Astrocyte (in vitro differentiated cells and primary cell): ENCODE data around the gene ARHGEF40. TPM values are rescaled to one million over a fixed set of nuclear protein-coding genes. Genes with fewer than 3 reads are reported as not detected.

Source experiments
- DNase-seq: peaks from one replicate; pipeline ENCODE4 v3.0.0-alpha.2; 2010; ENCODE audit warnings: low read depth
- FAIRE-seq: peaks from 2 replicates; lab custom pipeline; 2011; peaks lifted over from hg19 to GRCh38; lab: Jason Lieb, UNC
- H2AFZ ChIP-seq: 2 replicates; pipeline ENCODE4 v1.6.0; 2012; ENCODE audit warnings: low read depth, low read length, inconsistent platforms
- H3K27ac ChIP-seq: 2 replicates; pipeline ENCODE4 v1.5.1; 2011; ENCODE audit warnings: low read depth, low read length, inconsistent platforms
- H3K27me3 ChIP-seq: 2 replicates; pipeline ENCODE4 v1.6.0; 2011; ENCODE audit warnings: low read length, inconsistent platforms; ENCODE audit not compliant: insufficient read depth
- H3K36me3 ChIP-seq: 2 replicates; pipeline ENCODE4 v1.5.1; 2011; ENCODE audit warnings: low read length, inconsistent platforms; ENCODE audit not compliant: insufficient read depth
- H3K4me1 ChIP-seq: 2 replicates; pipeline ENCODE4 v1.5.1; 2011; ENCODE audit warnings: low read length, inconsistent platforms; ENCODE audit not compliant: insufficient read depth
- H3K4me2 ChIP-seq: 2 replicates; pipeline ENCODE4 v1.6.0; 2012; ENCODE audit warnings: low read length, inconsistent platforms
- H3K4me3 ChIP-seq: 2 replicates; pipeline ENCODE4 v1.5.1; 2011; ENCODE audit warnings: low read depth, mild to moderate bottlenecking, low read length, inconsistent platforms; ENCODE audit not compliant: insufficient read depth
- H3K79me2 ChIP-seq: 2 replicates; pipeline ENCODE4 v1.6.0; 2012; ENCODE audit warnings: mild to moderate bottlenecking, low read length, inconsistent platforms; ENCODE audit not compliant: insufficient read depth
- H3K9ac ChIP-seq: 2 replicates; pipeline ENCODE4 v1.6.0; 2012; ENCODE audit warnings: mild to moderate bottlenecking, low read length, inconsistent platforms
- H3K9me3 ChIP-seq: 2 replicates; pipeline ENCODE4 v1.5.1; 2012; ENCODE audit warnings: low read depth, mild to moderate bottlenecking, low read length, inconsistent platforms; ENCODE audit not compliant: insufficient read depth
- H4K20me1 ChIP-seq: 2 replicates; pipeline ENCODE4 v1.6.0; 2012; ENCODE audit warnings: low read length, inconsistent platforms; ENCODE audit not compliant: insufficient read depth
- H3K27ac Mint-ChIP-seq: one replicate; pipeline ENCODE4 v1.8.0; 2021; ENCODE audit warnings: mild to moderate bottlenecking, mixed read lengths; ENCODE audit not compliant: unreplicated experiment
- H3K27me3 Mint-ChIP-seq: one replicate; pipeline ENCODE4 v1.8.0; 2021; ENCODE audit warnings: low read depth, mixed read lengths; ENCODE audit not compliant: unreplicated experiment
- H3K36me3 Mint-ChIP-seq: one replicate; pipeline ENCODE4 v1.8.0; 2021; ENCODE audit warnings: low read depth, mixed read lengths; ENCODE audit not compliant: unreplicated experiment
- H3K4me1 Mint-ChIP-seq: one replicate; pipeline ENCODE4 v1.8.0; 2021; ENCODE audit warnings: low read depth, mixed read lengths; ENCODE audit not compliant: unreplicated experiment
- H3K4me3 Mint-ChIP-seq: one replicate; pipeline ENCODE4 v1.8.0; 2021; ENCODE audit warnings: mild to moderate bottlenecking, moderate library complexity, mixed read lengths; ENCODE audit not compliant: unreplicated experiment
- H3K9me3 Mint-ChIP-seq: one replicate; pipeline ENCODE4 v1.8.0; 2021; ENCODE audit warnings: mild to moderate bottlenecking, mixed read lengths; ENCODE audit not compliant: unreplicated experiment
- EZH2 ChIP-seq: IDR thresholded peaks from 2 replicates; pipeline ENCODE4 v1.6.1; 2012; ENCODE audit warnings: mild to moderate bottlenecking, low read length, inconsistent platforms; ENCODE audit not compliant: insufficient read depth
- total RNA-seq: library from RNA; stranded (reverse); gene quantifications from 2 replicates; pipeline ENCODE4 v1.2.1, GENCODE V29; 2021
- TF ChIP-seq, protein P1 (sequence below): IDR thresholded peaks from 2 replicates; pipeline ENCODE4 v1.5.1; 2011; ENCODE audit warnings: low read depth, mild to moderate bottlenecking, inconsistent platforms, low read length, moderate library complexity; ENCODE audit not compliant: insufficient read depth

ARHGEF40 gene
- total RNA-seq, 1 donor from 2014 or later, result 99.9 TPM

DNA sequence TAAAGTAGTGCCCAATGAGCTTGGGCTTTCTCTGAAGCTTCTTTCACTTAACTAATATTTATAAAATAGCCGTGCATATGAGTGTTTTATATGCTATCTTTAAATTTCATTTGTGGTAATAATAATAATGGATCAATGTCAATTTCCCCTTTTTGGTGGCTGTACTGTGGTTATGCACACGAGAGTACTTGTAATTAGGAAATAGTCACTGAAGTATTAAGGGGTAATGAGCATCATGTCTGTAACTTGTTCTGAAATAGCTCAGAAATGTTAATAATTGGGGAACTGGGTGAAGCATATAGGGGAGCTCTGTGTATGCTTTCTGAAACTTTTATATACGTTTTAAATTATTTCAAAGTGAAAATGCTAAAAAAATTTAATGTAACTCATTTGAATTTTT lies 19.5 kb upstream of the ARHGEF40 start:
- Histone ChIP-seq H3K4me2 (no peak overlapping the region), H3K4me3 (no peak overlapping the region), H3K27ac (no peak overlapping the region), H3K9ac (no peak overlapping the region), H2AFZ (no peak overlapping the region), H3K79me2 (no peaks in the 10 kb centered on the region), H3K36me3 (no peaks in the 10 kb centered on the region), H3K27me3 (no peaks in the 10 kb centered on the region), H4K20me1 (no peaks in the 10 kb centered on the region), H3K4me1 (peaks cover 2% of the 10 kb centered on the region), H3K9me3 (no peaks in the 10 kb centered on the region)
- H3K27me3 Mint-ChIP-seq, result peaks cover 2% of the 10 kb centered on the region
- no peak for TF ChIP-seq EZH2
- TF ChIP-seq, protein P1, sequence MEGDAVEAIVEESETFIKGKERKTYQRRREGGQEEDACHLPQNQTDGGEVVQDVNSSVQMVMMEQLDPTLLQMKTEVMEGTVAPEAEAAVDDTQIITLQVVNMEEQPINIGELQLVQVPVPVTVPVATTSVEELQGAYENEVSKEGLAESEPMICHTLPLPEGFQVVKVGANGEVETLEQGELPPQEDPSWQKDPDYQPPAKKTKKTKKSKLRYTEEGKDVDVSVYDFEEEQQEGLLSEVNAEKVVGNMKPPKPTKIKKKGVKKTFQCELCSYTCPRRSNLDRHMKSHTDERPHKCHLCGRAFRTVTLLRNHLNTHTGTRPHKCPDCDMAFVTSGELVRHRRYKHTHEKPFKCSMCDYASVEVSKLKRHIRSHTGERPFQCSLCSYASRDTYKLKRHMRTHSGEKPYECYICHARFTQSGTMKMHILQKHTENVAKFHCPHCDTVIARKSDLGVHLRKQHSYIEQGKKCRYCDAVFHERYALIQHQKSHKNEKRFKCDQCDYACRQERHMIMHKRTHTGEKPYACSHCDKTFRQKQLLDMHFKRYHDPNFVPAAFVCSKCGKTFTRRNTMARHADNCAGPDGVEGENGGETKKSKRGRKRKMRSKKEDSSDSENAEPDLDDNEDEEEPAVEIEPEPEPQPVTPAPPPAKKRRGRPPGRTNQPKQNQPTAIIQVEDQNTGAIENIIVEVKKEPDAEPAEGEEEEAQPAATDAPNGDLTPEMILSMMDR, result no peak
- peaks cover 3% of the 10 kb centered on the region for H3K9me3 Mint-ChIP-seq
- H3K27ac Mint-ChIP-seq, result no peak overlapping the region
- DNase-seq, result no peak
- FAIRE-seq, result no peak
- no peaks in the 10 kb centered on the region for H3K36me3 Mint-ChIP-seq
- peaks cover 15% of the 10 kb centered on the region for H3K4me1 Mint-ChIP-seq
- no peak overlapping the region for H3K4me3 Mint-ChIP-seq

DNA sequence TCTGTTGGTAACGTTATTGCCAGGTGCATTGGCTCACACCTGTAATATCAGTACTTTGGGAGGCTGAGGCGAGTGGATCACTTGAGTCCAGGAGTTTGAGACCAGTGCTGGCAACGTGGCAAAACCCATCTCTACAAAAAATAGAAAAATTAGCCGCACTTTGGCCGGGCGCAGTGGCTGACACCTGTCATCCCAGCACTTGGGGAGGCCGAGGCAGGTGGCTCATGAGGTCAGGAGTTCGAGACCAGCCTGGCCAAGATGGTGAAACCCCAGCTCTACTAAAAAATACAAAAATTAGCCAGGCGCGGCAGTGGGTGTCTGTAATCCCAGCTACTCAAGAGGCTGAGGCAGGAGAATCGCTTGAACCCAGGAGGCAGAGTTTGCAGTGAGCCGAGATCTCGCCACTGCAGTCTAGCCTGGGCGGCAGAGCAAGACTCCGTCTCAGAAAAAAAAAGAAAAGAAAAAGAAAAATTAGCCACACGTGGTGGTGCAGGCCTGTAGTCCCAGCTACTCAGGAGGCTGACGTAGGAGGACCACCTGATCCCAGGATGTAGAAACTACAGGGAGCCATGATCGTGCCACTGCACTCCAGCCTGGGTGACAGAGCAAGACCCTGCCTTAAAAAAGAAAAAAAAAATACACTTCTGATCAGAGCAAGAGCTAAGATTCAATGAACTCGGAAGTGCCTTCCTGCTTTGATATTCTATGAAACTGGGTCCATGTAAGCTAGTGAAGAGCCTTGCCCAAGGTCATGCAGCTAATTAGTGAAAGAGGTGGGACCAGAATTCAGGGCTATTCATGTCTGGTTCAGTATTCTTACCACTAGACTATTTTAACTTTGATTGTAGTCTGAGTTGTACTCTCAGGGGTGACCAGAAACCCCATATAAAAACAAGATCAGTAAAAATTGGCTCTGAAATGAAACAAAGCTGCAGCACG lies 16.7 kb upstream of the ARHGEF40 start:
- peaks cover 11% of the 10 kb centered on the region for H3K4me1 ChIP-seq
- H3K4me3 Mint-ChIP-seq, result no peak overlapping the region
- H3K27ac Mint-ChIP-seq, result no peak overlapping the region
- no peak overlapping the region for H3K4me2 ChIP-seq
- no peaks in the 10 kb centered on the region for H3K27me3 Mint-ChIP-seq
- no peak overlapping the region for H3K4me3 ChIP-seq
- H3K9me3 ChIP-seq, result no peaks in the 10 kb centered on the region
- peaks cover 23% of the 10 kb centered on the region for H3K4me1 Mint-ChIP-seq
- TF ChIP-seq, protein P1, result no peak
- TF ChIP-seq EZH2, result no peak
- no peaks in the 10 kb centered on the region for H3K27me3 ChIP-seq
- peaks cover 3% of the 10 kb centered on the region for H3K9me3 Mint-ChIP-seq
- no peaks in the 10 kb centered on the region for H3K36me3 Mint-ChIP-seq
- H3K27ac ChIP-seq, result no peak overlapping the region
- no peak overlapping the region for H2AFZ ChIP-seq
- H4K20me1 ChIP-seq, result no peaks in the 10 kb centered on the region
- DNase-seq (no peak), FAIRE-seq (no peak)
- H3K36me3 ChIP-seq, result no peaks in the 10 kb centered on the region
- H3K79me2 ChIP-seq, result no peaks in the 10 kb centered on the region
- H3K9ac ChIP-seq, result no peak overlapping the region
